ENCODE data around the gene PDCD5.

DNA sequence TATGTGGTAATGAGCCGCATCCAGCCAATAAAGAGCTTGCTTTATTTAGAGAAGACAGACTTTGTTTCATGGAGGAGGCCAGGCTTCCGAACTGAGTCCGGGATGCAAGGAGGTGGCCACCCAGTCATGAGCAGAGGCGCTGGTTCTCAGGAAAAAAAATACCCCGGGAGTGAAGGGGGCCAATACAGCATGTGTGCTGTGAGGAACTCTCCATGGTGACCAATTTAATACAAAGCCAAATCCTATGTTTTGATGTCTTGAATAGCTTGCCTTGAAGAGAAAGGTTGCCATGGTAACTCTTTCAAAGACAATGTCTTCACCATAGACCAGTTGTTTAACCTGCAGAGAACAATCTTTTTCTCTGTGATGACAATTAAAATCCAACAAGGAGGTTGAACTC is 43.4 kb upstream of the PDCD5 start:
- TF ChIP-seq, protein P1, sequence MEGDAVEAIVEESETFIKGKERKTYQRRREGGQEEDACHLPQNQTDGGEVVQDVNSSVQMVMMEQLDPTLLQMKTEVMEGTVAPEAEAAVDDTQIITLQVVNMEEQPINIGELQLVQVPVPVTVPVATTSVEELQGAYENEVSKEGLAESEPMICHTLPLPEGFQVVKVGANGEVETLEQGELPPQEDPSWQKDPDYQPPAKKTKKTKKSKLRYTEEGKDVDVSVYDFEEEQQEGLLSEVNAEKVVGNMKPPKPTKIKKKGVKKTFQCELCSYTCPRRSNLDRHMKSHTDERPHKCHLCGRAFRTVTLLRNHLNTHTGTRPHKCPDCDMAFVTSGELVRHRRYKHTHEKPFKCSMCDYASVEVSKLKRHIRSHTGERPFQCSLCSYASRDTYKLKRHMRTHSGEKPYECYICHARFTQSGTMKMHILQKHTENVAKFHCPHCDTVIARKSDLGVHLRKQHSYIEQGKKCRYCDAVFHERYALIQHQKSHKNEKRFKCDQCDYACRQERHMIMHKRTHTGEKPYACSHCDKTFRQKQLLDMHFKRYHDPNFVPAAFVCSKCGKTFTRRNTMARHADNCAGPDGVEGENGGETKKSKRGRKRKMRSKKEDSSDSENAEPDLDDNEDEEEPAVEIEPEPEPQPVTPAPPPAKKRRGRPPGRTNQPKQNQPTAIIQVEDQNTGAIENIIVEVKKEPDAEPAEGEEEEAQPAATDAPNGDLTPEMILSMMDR (conservative IDR thresholded peaks at IDR 0.05; ENCODE audit: low read depth, low read length) = no peak
- no peak for TF ChIP-seq EZH2 (IDR thresholded peaks at IDR 0.05; ENCODE audit: borderline replicate concordance, low read depth, low read length, poor library complexity, severe bottlenecking)

Data from A673 (cell line).